ENCODE measurements around the gene ZNF497. TPM values are rescaled to one million over a fixed set of nuclear protein-coding genes. Genes with fewer than 3 reads are reported as not detected.

Gene ZNF497
- total and polyA plus RNA-seq, 2 of the 13 experiments (the other 11 are each of a cell fraction or from before 2014, with no cell fraction given), result 1.5 to 1.9 TPM

GRCh38 chr19:58351558-58351878 lies 11.0 kb downstream of the ZNF497 start:
- Histone ChIP-seq H3K9ac (ENCODE audit: insufficient read depth, low read depth, low read length) (no peak overlapping the region), H3K4me1 (ENCODE audit: insufficient read depth, low read length) (peaks cover 48% of the 10 kb centered on the region), H3K79me2 (ENCODE audit: insufficient read depth, low read length) (no peaks in the 10 kb centered on the region), H3K36me3 (replicated peaks in 1 of 2; ENCODE audit: control insufficient read depth in 1 of 2, insufficient read depth in 2 of 2, low read length in 2 of 2) (no peaks in the 10 kb centered on the region), H3K27me3 (ENCODE audit: control insufficient read depth in 1 of 2, insufficient read depth in 2 of 2, low read length in 2 of 2) (no peaks in the 10 kb centered on the region), H4K20me1 (ENCODE audit: insufficient read depth, low read length) (no peaks in the 10 kb centered on the region), H3K4me3 (replicated peaks in 1 of 3; ENCODE audit: insufficient read depth in 1 of 3, low read depth in 2 of 3, low read length in 3 of 3) (no peak overlapping the region), H3K27ac (ENCODE audit: extremely low read length, insufficient read depth, low read length) (no peak overlapping the region), H3K9me3 (ENCODE audit: low read length) (no peaks in the 10 kb centered on the region), H2AFZ (ENCODE audit: low read length) (no peak overlapping the region), H3K4me2 (ENCODE audit: low read depth, low read length) (no peak overlapping the region)
- WGBS (ENCODE audit: low lambda C conversion rate), result 99% methylated on average over 5 of the region's 9 CpGs
- in situ Hi-C loops (cut with HindIII; ENCODE audit: extremely low pct_ligation_motif_present, low pct_unique_long_range_greater_than_20kb), result no loop called here
- TF ChIP-seq SP2 (CRISPR knock-in tag; IDR thresholded peaks at IDR 0.05), result no peak
- TF ChIP-seq ZBTB43 (CRISPR knock-in tag; conservative IDR thresholded peaks at IDR 0.05), result no peak
- TF ChIP-seq ZNF414 (CRISPR knock-in tag; IDR thresholded peaks at IDR 0.05), result no peak
- no peak for TF ChIP-seq GPBP1L1 (CRISPR knock-in tag; IDR thresholded peaks at IDR 0.05)
- BruUV-seq (replicated peaks), result no TSS peak
- DNase-seq (ENCODE audit: low spot score) (no peak), FAIRE-seq (no peak), ATAC-seq (no peak)
- POLR2A ChIA-PET, result interaction anchor here (1.1 to 1.8 kb wide), 3 partner anchors 11 to 28 kb away, joined by 3 to 23 read pairs (median 4); partner anchors contain the start of genes ZNF497 and ZSCAN22
- intact Hi-C loops (cut with micrococcal nuclease; ENCODE audit: unreplicated experiment), result no loop called here
- CTCF ChIA-PET (ENCODE audit: low intra/inter-chr PET ratio, low total read pairs), result no interaction called here
